Endodermal cell (in vitro differentiated cells): Measurements from ENCODE around the gene COG7. TPM values are rescaled to one million over a fixed set of nuclear protein-coding genes. Genes with fewer than 3 reads are reported as not detected.
"Not testable (repeated sequence)": the region's sequence is repeated elsewhere in the genome, so short reads cannot be mapped to it uniquely, and the experiment has no call there.

ENCODE experiments used
- DNase-seq: peaks from one replicate; pipeline ENCODE4 v3.0.0-alpha.2; 2017
- H3K27ac ChIP-seq: 2 replicates; pipeline ENCODE4 v1.5.1; 2013; ENCODE audit warnings: mild to moderate bottlenecking, low read depth, low read length, moderate library complexity
- H3K27me3 ChIP-seq: 2 replicates; pipeline ENCODE4 v1.6.1; 2013; ENCODE audit warnings: mild to moderate bottlenecking, low read length, moderate library complexity; ENCODE audit not compliant: insufficient read depth, control insufficient read depth, poor library complexity, severe bottlenecking
- H3K36me3 ChIP-seq: 2 replicates; pipeline ENCODE4 v1.7.0; 2013; ENCODE audit warnings: mild to moderate bottlenecking, low read length, moderate library complexity; ENCODE audit not compliant: control insufficient read depth, insufficient read depth
- H3K4me1 ChIP-seq: one replicate; pipeline ENCODE4 v1.7.0; 2013; ENCODE audit warnings: low read length; ENCODE audit not compliant: control insufficient read depth, insufficient read depth
- H3K4me3 ChIP-seq: 2 replicates; pipeline ENCODE4 v1.5.1; 2013; ENCODE audit warnings: mild to moderate bottlenecking, low read length, moderate library complexity
- H3K9ac ChIP-seq: 2 replicates; pipeline ENCODE4 v1.6.1; 2013; ENCODE audit warnings: mild to moderate bottlenecking, low read length, moderate library complexity; ENCODE audit not compliant: poor library complexity, severe bottlenecking; ENCODE audit errors: extremely low read depth
- H3K9me3 ChIP-seq: 2 replicates; pipeline ENCODE4 v1.6.1; 2013; ENCODE audit warnings: mild to moderate bottlenecking, low read length, moderate library complexity; ENCODE audit not compliant: control insufficient read depth
- H3K27ac Mint-ChIP-seq: 2 replicates; pipeline ENCODE4 v1.8.0; 2020; ENCODE audit warnings: mixed read lengths
- H3K27me3 Mint-ChIP-seq: 2 replicates; pipeline ENCODE4 v1.8.0; 2021; ENCODE audit warnings: mild to moderate bottlenecking, mixed read lengths; ENCODE audit not compliant: insufficient read depth
- H3K36me3 Mint-ChIP-seq: 2 replicates; pipeline ENCODE4 v1.8.0; 2020; ENCODE audit warnings: low read depth, mixed read lengths
- H3K4me1 Mint-ChIP-seq: 2 replicates; pipeline ENCODE4 v1.8.0; 2020; ENCODE audit warnings: mixed read lengths
- H3K4me3 Mint-ChIP-seq: 2 replicates; pipeline ENCODE4 v1.8.0; 2020; ENCODE audit warnings: mild to moderate bottlenecking, moderate library complexity, mixed read lengths
- H3K9me3 Mint-ChIP-seq: 2 replicates; pipeline ENCODE4 v1.8.0; 2020; ENCODE audit warnings: mild to moderate bottlenecking, mixed read lengths
- WGBS, 2 experiments: methylation state at CpG; one replicate each; pipeline versions ENCODE4 v1.1.5 to v1.1.7; 2013; ENCODE audit warnings: missing lambda C conversion rate in 2 of 2, mixed read lengths in 1 of 2; ENCODE audit not compliant: insufficient coverage in 1 of 2, insufficient read length in 1 of 2; 5-methylcytosine and 5-hydroxymethylcytosine counted together
- total RNA-seq, 2 donors: library from RNA; stranded (reverse); fragmentation: NEBNext Ultra II Directional in 1 of 2; extraction: Animal tissue kit (Norgen Biotek cat#: 25700) in 1 of 2; gene quantifications; 2 replicates in 1 of 2; 3 replicates in 1 of 2; pipeline ENCODE4 v1.2.1, GENCODE V29; 2021
- TF ChIP-seq, protein P1 (sequence below): fragments of 200-600 bp; sonication (generic); conservative IDR thresholded peaks from 2 replicates; pipeline ENCODE4 v1.5.0; 2021; ENCODE audit warnings: antibody characterized with exemption, mild to moderate bottlenecking

The COG7 gene
- total RNA-seq, 2 donors from 2014 or later: 19.9 to 31.3 TPM

GRCh38 chr16:23382279-23382678 is 70.7 kb downstream of the COG7 start:
- DNase-seq: no peak
- no peak overlapping the region for H3K4me3 Mint-ChIP-seq
- TF ChIP-seq, protein P1, sequence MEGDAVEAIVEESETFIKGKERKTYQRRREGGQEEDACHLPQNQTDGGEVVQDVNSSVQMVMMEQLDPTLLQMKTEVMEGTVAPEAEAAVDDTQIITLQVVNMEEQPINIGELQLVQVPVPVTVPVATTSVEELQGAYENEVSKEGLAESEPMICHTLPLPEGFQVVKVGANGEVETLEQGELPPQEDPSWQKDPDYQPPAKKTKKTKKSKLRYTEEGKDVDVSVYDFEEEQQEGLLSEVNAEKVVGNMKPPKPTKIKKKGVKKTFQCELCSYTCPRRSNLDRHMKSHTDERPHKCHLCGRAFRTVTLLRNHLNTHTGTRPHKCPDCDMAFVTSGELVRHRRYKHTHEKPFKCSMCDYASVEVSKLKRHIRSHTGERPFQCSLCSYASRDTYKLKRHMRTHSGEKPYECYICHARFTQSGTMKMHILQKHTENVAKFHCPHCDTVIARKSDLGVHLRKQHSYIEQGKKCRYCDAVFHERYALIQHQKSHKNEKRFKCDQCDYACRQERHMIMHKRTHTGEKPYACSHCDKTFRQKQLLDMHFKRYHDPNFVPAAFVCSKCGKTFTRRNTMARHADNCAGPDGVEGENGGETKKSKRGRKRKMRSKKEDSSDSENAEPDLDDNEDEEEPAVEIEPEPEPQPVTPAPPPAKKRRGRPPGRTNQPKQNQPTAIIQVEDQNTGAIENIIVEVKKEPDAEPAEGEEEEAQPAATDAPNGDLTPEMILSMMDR: no peak
- no peaks in the 10 kb centered on the region for H3K4me1 Mint-ChIP-seq
- H3K36me3 ChIP-seq: no peaks in the 10 kb centered on the region
- H3K27me3 ChIP-seq: no peaks in the 10 kb centered on the region
- H3K27ac Mint-ChIP-seq: no peak overlapping the region
- H3K27me3 Mint-ChIP-seq: peaks cover 4% of the 10 kb centered on the region
- WGBS, 2 experiments: 92 to 94% methylated on average over 5 to 6 of the region's 6 CpGs
- H3K9ac ChIP-seq: no peak overlapping the region
- H3K36me3 Mint-ChIP-seq: no peaks in the 10 kb centered on the region
- no peak overlapping the region for H3K27ac ChIP-seq
- no peaks in the 10 kb centered on the region for H3K4me1 ChIP-seq
- no peak overlapping the region for H3K4me3 ChIP-seq
- no peaks in the 10 kb centered on the region for H3K9me3 Mint-ChIP-seq
- no peaks in the 10 kb centered on the region for H3K9me3 ChIP-seq

- not testable (repeated sequence) for H3K4me3 ChIP-seq, H3K27me3 Mint-ChIP-seq, H3K36me3 Mint-ChIP-seq, H3K9ac ChIP-seq, H3K36me3 ChIP-seq, H3K4me1 ChIP-seq, H3K27ac ChIP-seq, H3K27ac Mint-ChIP-seq, H3K4me3 Mint-ChIP-seq, H3K9me3 ChIP-seq, H3K4me1 Mint-ChIP-seq, H3K9me3 Mint-ChIP-seq, DNase-seq, H3K27me3 ChIP-seq
- 92 to 97% methylated on average over 7 to 8 of the region's 9 CpGs for WGBS, 2 experiments
Measured at GRCh38 chr16:23381702-23382101, 71.3 kb downstream of the COG7 start.

DNA sequence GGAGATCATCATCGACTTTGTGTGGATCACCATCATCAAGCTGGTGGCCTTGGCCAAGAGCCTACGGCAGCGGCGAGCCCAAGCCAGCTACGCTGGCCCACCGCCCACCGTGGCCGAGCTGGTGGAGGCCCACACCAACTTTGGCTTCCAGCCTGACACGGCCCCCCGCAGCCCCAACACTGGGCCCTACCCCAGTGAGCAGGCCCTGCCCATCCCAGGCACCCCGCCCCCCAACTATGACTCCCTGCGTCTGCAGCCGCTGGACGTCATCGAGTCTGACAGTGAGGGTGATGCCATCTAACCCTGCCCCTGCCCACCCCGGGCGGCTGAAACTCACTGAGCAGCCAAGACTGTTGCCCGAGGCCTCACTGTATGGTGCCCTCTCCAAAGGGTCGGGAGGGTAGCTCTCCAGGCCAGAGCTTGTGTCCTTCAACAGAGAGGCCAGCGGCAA is 72.5 kb downstream of the COG7 start:
- no peak overlapping the region for H3K4me3 Mint-ChIP-seq
- no peak overlapping the region for H3K27ac Mint-ChIP-seq
- no peak overlapping the region for H3K27ac ChIP-seq
- no peaks in the 10 kb centered on the region for H3K36me3 ChIP-seq
- H3K27me3 Mint-ChIP-seq: peaks cover 4% of the 10 kb centered on the region
- H3K4me1 ChIP-seq: no peaks in the 10 kb centered on the region
- TF ChIP-seq, protein P1: no peak
- no peaks in the 10 kb centered on the region for H3K9me3 ChIP-seq
- no peaks in the 10 kb centered on the region for H3K27me3 ChIP-seq
- H3K9me3 Mint-ChIP-seq: no peaks in the 10 kb centered on the region
- H3K9ac ChIP-seq: no peak overlapping the region
- no peaks in the 10 kb centered on the region for H3K4me1 Mint-ChIP-seq
- H3K36me3 Mint-ChIP-seq: no peaks in the 10 kb centered on the region
- 93 to 98% methylated on average over 11 to 20 of the region's 20 CpGs for WGBS, 2 experiments
- no peak for DNase-seq
- H3K4me3 ChIP-seq: no peak overlapping the region

GRCh38 chr16:23379707-23380106 is 73.3 kb downstream of the COG7 start:
- H3K9me3 ChIP-seq: no peaks in the 10 kb centered on the region
- no peak for DNase-seq
- Mint-ChIP-seq H3K27ac (no peak overlapping the region), H3K36me3 (no peaks in the 10 kb centered on the region), H3K4me3 (no peak overlapping the region), H3K4me1 (no peaks in the 10 kb centered on the region), H3K27me3 (peaks cover 4% of the 10 kb centered on the region), H3K9me3 (no peaks in the 10 kb centered on the region)
- no peak overlapping the region for H3K9ac ChIP-seq
- TF ChIP-seq, protein P1: no peak
- H3K4me3 ChIP-seq: no peak overlapping the region
- no peaks in the 10 kb centered on the region for H3K27me3 ChIP-seq
- H3K36me3 ChIP-seq: no peaks in the 10 kb centered on the region
- no peak overlapping the region for H3K27ac ChIP-seq
- WGBS, 2 experiments: 88 to 93% methylated on average over 7 to 10 of the region's 10 CpGs
- H3K4me1 ChIP-seq: no peaks in the 10 kb centered on the region
